Mucosa of stomach (tissue), 1 donor: Measurements from ENCODE around the gene C1orf35.

Experiments used
- H3K27me3 ChIP-seq: one replicate; pipeline ENCODE4 v1.7.0; 2013; ENCODE audit warnings: mild to moderate bottlenecking, low read length; ENCODE audit not compliant: control insufficient read depth, insufficient read depth
- H3K36me3 ChIP-seq: one replicate; pipeline ENCODE4 v1.7.0; 2013; ENCODE audit warnings: low read length; ENCODE audit not compliant: control insufficient read depth, insufficient read depth
- H3K4me1 ChIP-seq: one replicate; pipeline ENCODE4 v1.7.0; 2013; ENCODE audit warnings: mild to moderate bottlenecking, low read length; ENCODE audit not compliant: control insufficient read depth, insufficient read depth
- H3K4me3 ChIP-seq: one replicate; pipeline ENCODE4 v1.7.0; 2013; ENCODE audit warnings: low read length
- H3K9ac ChIP-seq: one replicate; pipeline ENCODE4 v1.7.0; 2013; ENCODE audit warnings: mild to moderate bottlenecking, low read length, moderate library complexity
- H3K9me3 ChIP-seq: one replicate; pipeline ENCODE4 v1.7.0; 2013; ENCODE audit warnings: mild to moderate bottlenecking, low read length, moderate library complexity; ENCODE audit not compliant: control insufficient read depth
- donor health status: Pancreatic carcinoma.

Gene C1orf35

GRCh38 chr1:228147151-228147693, 44.1 kb upstream of the C1orf35 start:
- H3K4me3 ChIP-seq, result no peak overlapping the region
- H3K4me1 ChIP-seq, result peaks cover 62% of the 10 kb centered on the region
- H3K36me3 ChIP-seq, result peaks cover 4% of the 10 kb centered on the region
- H3K9me3 ChIP-seq, result no peaks in the 10 kb centered on the region
- H3K9ac ChIP-seq, result no peak overlapping the region
- H3K27me3 ChIP-seq, result no peaks in the 10 kb centered on the region

- Histone ChIP-seq H3K27me3 (no peaks in the 10 kb centered on the region), H3K4me3 (no peak overlapping the region), H3K36me3 (peaks cover 4% of the 10 kb centered on the region), H3K9me3 (no peaks in the 10 kb centered on the region), H3K9ac (no peak overlapping the region), H3K4me1 (peaks cover 68% of the 10 kb centered on the region)
Observed at GRCh38 chr1:228146417-228147150, 43.5 kb upstream of the C1orf35 start.

GRCh38 chr1:228145463-228146416, 42.6 kb upstream of the C1orf35 start:
- Histone ChIP-seq H3K4me1 (peaks cover 68% of the 10 kb centered on the region), H3K9ac (no peak overlapping the region), H3K4me3 (no peak overlapping the region), H3K9me3 (no peaks in the 10 kb centered on the region), H3K36me3 (peaks cover 4% of the 10 kb centered on the region), H3K27me3 (no peaks in the 10 kb centered on the region)

DNA sequence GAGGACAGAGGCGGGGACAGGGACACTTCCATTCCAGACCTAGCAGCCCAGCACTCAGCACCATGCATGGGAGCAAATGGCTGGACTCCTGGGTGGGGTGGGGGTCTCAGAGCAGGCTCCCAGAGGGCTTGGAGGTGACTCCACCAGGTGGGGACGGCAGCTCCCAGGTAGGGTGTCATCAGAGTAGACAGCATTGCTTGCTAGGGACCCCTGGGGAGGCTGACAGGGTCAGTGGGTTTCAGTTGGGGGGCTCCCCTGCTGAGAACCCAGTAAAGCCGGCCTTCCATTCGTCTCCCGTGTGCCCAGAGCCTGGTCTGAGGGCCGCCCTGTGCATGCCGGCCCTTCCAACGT, 41.8 kb upstream of the C1orf35 start:
- Histone ChIP-seq H3K36me3 (peaks cover 4% of the 10 kb centered on the region), H3K4me3 (no peak overlapping the region), H3K9ac (no peak overlapping the region), H3K27me3 (no peaks in the 10 kb centered on the region), H3K9me3 (no peaks in the 10 kb centered on the region), H3K4me1 (peaks cover 60% of the 10 kb centered on the region)

DNA sequence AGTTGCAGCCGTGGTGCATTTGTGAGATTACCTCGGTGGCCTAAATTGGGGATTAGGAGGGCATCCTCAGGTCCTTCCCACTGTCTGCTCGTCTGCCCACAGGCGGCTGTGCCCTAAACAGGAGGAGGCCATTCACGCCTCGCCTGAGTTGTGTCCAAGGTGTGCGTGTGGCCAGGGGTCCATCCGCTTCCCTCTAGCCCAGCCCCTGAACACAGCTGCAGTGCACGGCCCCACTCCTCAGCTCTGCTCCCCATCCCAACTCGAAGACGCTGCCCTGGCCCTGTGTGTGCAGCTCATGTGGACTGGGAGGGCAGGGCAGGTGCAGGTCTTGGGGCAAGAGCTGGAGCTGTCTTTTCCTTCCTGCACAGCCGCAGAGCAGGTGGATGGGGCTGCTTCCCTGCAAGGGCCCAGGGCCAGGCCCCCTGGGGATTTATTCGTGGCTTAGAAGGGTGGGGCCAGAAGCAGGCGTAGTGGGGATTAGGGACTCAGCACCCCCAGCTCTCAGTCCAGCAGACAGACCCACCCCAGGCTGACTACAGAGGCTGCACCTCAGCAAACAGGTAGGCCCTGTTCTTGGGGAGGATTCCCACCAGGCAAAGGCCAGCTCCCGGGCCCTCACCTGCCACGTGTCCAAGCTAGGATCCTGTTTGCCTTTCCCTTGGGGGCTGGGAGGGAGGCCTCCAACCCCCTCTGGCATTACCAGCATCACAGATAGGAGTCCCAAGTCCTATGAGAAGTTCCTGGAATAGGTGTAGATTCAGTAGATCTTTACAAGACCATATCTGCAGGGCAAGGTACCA, 41.3 kb upstream of the C1orf35 start:
- Histone ChIP-seq H3K4me3 (no peak overlapping the region), H3K9ac (no peak overlapping the region), H3K27me3 (no peaks in the 10 kb centered on the region), H3K36me3 (peaks cover 4% of the 10 kb centered on the region), H3K9me3 (no peaks in the 10 kb centered on the region), H3K4me1 (peaks cover 56% of the 10 kb centered on the region)

- Histone ChIP-seq H3K4me1 (peaks cover 50% of the 10 kb centered on the region), H3K9ac (no peak overlapping the region), H3K27me3 (no peaks in the 10 kb centered on the region), H3K36me3 (peaks cover 4% of the 10 kb centered on the region), H3K4me3 (no peak overlapping the region), H3K9me3 (no peaks in the 10 kb centered on the region)
Observed at GRCh38 chr1:228143480-228144192, 40.5 kb upstream of the C1orf35 start.

- H3K27me3 ChIP-seq, result no peaks in the 10 kb centered on the region
- H3K36me3 ChIP-seq, result peaks cover 4% of the 10 kb centered on the region
- peaks cover 43% of the 10 kb centered on the region for H3K4me1 ChIP-seq
- H3K4me3 ChIP-seq, result no peak overlapping the region
- no peaks in the 10 kb centered on the region for H3K9me3 ChIP-seq
- no peak overlapping the region for H3K9ac ChIP-seq
Observed at GRCh38 chr1:228142701-228143136, 39.6 kb upstream of the C1orf35 start.

- Histone ChIP-seq H3K36me3 (peaks cover 4% of the 10 kb centered on the region), H3K27me3 (no peaks in the 10 kb centered on the region), H3K4me3 (peak overlapping the region; percentile 88), H3K4me1 (peaks cover 43% of the 10 kb centered on the region), H3K9ac (peak overlapping the region; percentile 93), H3K9me3 (no peaks in the 10 kb centered on the region)
Observed at GRCh38 chr1:228142155-228142691, 39.1 kb upstream of the C1orf35 start.

DNA sequence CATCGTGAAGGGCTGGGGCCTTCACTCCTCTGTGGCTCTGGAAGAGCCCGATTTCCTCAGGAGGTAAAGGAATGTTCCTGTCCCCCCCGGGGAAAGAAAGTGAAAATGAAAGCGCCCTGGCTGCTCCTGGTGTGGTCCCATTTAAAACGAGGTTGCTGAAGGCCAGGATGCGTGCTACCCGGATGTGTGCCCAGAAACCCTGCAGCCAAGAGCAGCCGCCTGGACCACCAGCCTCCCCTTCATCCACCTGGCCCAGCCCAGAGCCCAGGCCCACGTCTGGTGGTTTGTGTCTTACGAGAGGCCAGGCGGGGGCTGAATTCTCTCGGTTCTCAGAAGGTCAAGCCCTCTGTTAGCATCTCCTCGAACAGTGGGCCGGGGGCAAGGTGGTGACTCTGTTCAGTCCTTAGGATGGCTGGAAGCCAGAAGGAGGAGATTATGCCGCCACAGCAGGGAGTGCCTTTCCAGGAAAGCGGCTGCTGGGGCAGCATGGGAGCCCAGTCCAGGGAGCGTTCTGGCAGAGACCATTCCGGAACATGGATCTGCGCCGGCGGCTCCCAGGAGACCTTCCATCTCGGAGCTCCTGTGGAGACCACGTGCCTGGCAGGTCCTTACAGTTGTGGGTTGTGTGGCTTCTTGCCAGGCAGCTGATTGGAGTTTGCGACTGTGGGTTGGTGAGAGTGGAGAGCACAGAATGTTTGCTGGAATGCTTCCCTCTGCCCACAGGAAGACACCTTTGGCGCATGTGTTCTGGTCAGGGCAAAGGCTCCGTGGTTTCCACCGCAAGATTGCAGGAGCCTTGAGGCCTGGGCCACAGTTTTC, 38.3 kb upstream of the C1orf35 start:
- H3K36me3 ChIP-seq, result no peaks in the 10 kb centered on the region
- H3K4me3 ChIP-seq, result peak overlapping the region; percentile 88
- peak overlapping the region; percentile 93 for H3K9ac ChIP-seq
- H3K27me3 ChIP-seq, result no peaks in the 10 kb centered on the region
- H3K9me3 ChIP-seq, result no peaks in the 10 kb centered on the region
- H3K4me1 ChIP-seq, result peaks cover 43% of the 10 kb centered on the region

GRCh38 chr1:228140724-228141225, 37.6 kb upstream of the C1orf35 start:
- Histone ChIP-seq H3K9me3 (no peaks in the 10 kb centered on the region), H3K9ac (peak overlapping the region; percentile 93), H3K27me3 (no peaks in the 10 kb centered on the region), H3K36me3 (no peaks in the 10 kb centered on the region), H3K4me3 (peak overlapping the region; percentile 88), H3K4me1 (peaks cover 43% of the 10 kb centered on the region)
